Measurements from ENCODE around the gene SMIM41. TPM values are rescaled to one million over a fixed set of nuclear protein-coding genes. Genes with fewer than 3 reads are reported as not detected.

The SMIM41 gene
- total RNA-seq, 1 donor from 2014 or later: not detected

- no peak for DNase-seq (ENCODE audit: extremely low spot score, unreplicated experiment)
- Mint-ChIP-seq H3K27me3 (ENCODE audit: unreplicated experiment) (peaks cover 2% of the 10 kb centered on the region), H3K9me3 (ENCODE audit: unreplicated experiment) (no peaks in the 10 kb centered on the region), H3K4me1 (ENCODE audit: unreplicated experiment) (peaks cover 10% of the 10 kb centered on the region), H3K27ac (ENCODE audit: unreplicated experiment) (no peak overlapping the region), H3K36me3 (ENCODE audit: unreplicated experiment) (no peaks in the 10 kb centered on the region), H3K4me3 (ENCODE audit: unreplicated experiment) (no peak overlapping the region)
- TF ChIP-seq CTCF (IDR thresholded peaks at IDR 0.05): no peak
Observed at GRCh38 chr12:52137746-52138145, 58.2 kb downstream of the SMIM41 start.

- H3K4me3 Mint-ChIP-seq (ENCODE audit: unreplicated experiment): no peak overlapping the region
- no peak for DNase-seq (ENCODE audit: extremely low spot score, unreplicated experiment)
- H3K4me1 Mint-ChIP-seq (ENCODE audit: unreplicated experiment): peaks cover 20% of the 10 kb centered on the region
- no peaks in the 10 kb centered on the region for H3K9me3 Mint-ChIP-seq (ENCODE audit: unreplicated experiment)
- H3K27me3 Mint-ChIP-seq (ENCODE audit: unreplicated experiment): peaks cover 2% of the 10 kb centered on the region
- H3K27ac Mint-ChIP-seq (ENCODE audit: unreplicated experiment): no peak overlapping the region
- TF ChIP-seq CTCF (IDR thresholded peaks at IDR 0.05): no peak
- no peaks in the 10 kb centered on the region for H3K36me3 Mint-ChIP-seq (ENCODE audit: unreplicated experiment)
Observed at GRCh38 chr12:52139147-52139546, 59.6 kb downstream of the SMIM41 start.

- H3K27me3 Mint-ChIP-seq (ENCODE audit: unreplicated experiment): peaks cover under 1% of the 10 kb centered on the region
- no peaks in the 10 kb centered on the region for H3K36me3 Mint-ChIP-seq (ENCODE audit: unreplicated experiment)
- no peak for DNase-seq (ENCODE audit: extremely low spot score, unreplicated experiment)
- H3K27ac Mint-ChIP-seq (ENCODE audit: unreplicated experiment): no peak overlapping the region
- TF ChIP-seq CTCF (IDR thresholded peaks at IDR 0.05): peak; percentile 78
- no peaks in the 10 kb centered on the region for H3K9me3 Mint-ChIP-seq (ENCODE audit: unreplicated experiment)
- peaks cover 24% of the 10 kb centered on the region for H3K4me1 Mint-ChIP-seq (ENCODE audit: unreplicated experiment)
- H3K4me3 Mint-ChIP-seq (ENCODE audit: unreplicated experiment): no peak overlapping the region
Observed at GRCh38 chr12:52139579-52140062, 60.1 kb downstream of the SMIM41 start.

- DNase-seq (ENCODE audit: extremely low spot score, unreplicated experiment): no peak
- no peaks in the 10 kb centered on the region for H3K27me3 Mint-ChIP-seq (ENCODE audit: unreplicated experiment)
- peak; percentile 9 for TF ChIP-seq CTCF (IDR thresholded peaks at IDR 0.05)
- H3K36me3 Mint-ChIP-seq (ENCODE audit: unreplicated experiment): no peaks in the 10 kb centered on the region
- no peak overlapping the region for H3K4me3 Mint-ChIP-seq (ENCODE audit: unreplicated experiment)
- H3K4me1 Mint-ChIP-seq (ENCODE audit: unreplicated experiment): peaks cover 39% of the 10 kb centered on the region
- H3K27ac Mint-ChIP-seq (ENCODE audit: unreplicated experiment): no peak overlapping the region
- H3K9me3 Mint-ChIP-seq (ENCODE audit: unreplicated experiment): no peaks in the 10 kb centered on the region
Observed at GRCh38 chr12:52141306-52141705, 61.8 kb downstream of the SMIM41 start.

- DNase-seq (ENCODE audit: extremely low spot score, unreplicated experiment): no peak
- Mint-ChIP-seq H3K9me3 (ENCODE audit: unreplicated experiment) (no peaks in the 10 kb centered on the region), H3K27me3 (ENCODE audit: unreplicated experiment) (no peaks in the 10 kb centered on the region), H3K27ac (ENCODE audit: unreplicated experiment) (no peak overlapping the region), H3K4me1 (ENCODE audit: unreplicated experiment) (peaks cover 43% of the 10 kb centered on the region), H3K36me3 (ENCODE audit: unreplicated experiment) (no peaks in the 10 kb centered on the region), H3K4me3 (ENCODE audit: unreplicated experiment) (no peak overlapping the region)
- TF ChIP-seq CTCF (IDR thresholded peaks at IDR 0.05): no peak
Observed at GRCh38 chr12:52141875-52142274, 62.4 kb downstream of the SMIM41 start.

Measured in osteocyte (in vitro differentiated cells).